GM19035 (cell line): ENCODE measurements around the gene KLHL21.
"Not testable (repeated sequence)": the region's sequence is repeated elsewhere in the genome, so short reads cannot be mapped to it uniquely, and the experiment has no call there.

Source experiments
- ATAC-seq: cut with Tn5 transposase; IDR thresholded peaks from one replicate; pipeline ENCODE4 v1.9.1; 2021; ENCODE audit not compliant: unreplicated experiment

KLHL21 gene

GRCh38 chr1:6599991-6600390 lies 2.7 kb downstream of the KLHL21 start:
- not testable (repeated sequence) for ATAC-seq

GRCh38 chr1:6599141-6599975 lies 3.3 kb downstream of the KLHL21 start:
- ATAC-seq = no peak

GRCh38 chr1:6597777-6598131 lies 4.9 kb downstream of the KLHL21 start:
- ATAC-seq = no peak

- ATAC-seq = no peak
These were observed 5.5 kb downstream of the KLHL21 start for GRCh38 chr1:6596886-6597776.

- ATAC-seq = no peak
These were observed 6.3 kb downstream of the KLHL21 start for GRCh38 chr1:6596351-6596750.

GRCh38 chr1:6594977-6595740 lies 7.5 kb downstream of the KLHL21 start:
- no peak for ATAC-seq

DNA sequence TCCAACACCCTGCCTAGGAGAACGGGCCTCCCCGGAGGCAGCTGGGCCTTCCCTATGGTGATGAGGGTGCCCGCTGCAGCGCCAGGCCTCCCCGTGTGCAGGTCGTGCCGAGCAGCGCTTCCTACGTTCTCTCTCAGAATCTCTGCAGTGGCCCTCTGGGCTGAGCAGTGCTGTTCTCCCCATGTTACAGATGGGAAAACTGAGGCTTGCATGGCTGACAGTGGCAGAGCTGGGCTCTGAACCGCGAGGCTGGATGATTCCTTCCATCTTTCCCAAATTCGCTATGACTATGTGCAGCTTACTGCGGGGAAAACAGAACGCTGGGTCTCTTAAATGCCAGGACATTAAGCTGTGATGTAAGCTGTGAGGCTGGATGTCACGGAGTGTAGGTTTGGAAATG lies 8.9 kb downstream of the KLHL21 start:
- ATAC-seq = no peak

- ATAC-seq = no peak
These were observed 9.6 kb downstream of the KLHL21 start for GRCh38 chr1:6592865-6593593.

DNA sequence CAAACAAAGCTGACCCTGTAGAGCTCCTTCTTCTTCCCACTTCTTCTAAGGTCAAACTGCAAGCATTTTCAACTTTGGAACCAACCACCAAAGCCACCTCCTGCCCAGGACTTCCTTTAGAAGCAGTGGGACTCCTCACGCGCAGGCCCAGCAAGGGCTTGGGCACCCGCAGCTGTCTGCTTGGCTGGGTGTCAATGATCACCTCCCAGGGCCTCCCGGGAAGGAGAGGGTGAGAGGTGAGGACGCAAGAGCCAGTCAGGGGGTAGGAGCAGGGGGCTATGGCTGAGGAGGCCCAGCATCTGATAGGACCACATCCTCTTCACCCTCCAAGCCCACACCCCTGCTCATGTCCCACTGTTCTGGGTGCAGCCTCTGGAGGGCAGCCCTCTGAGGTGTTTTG lies 10.2 kb downstream of the KLHL21 start:
- no peak for ATAC-seq

GRCh38 chr1:6591644-6592043 lies 11.0 kb downstream of the KLHL21 start:
- no peak for ATAC-seq

GRCh38 chr1:6591222-6591621 lies 11.4 kb downstream of the KLHL21 start:
- no peak for ATAC-seq

DNA sequence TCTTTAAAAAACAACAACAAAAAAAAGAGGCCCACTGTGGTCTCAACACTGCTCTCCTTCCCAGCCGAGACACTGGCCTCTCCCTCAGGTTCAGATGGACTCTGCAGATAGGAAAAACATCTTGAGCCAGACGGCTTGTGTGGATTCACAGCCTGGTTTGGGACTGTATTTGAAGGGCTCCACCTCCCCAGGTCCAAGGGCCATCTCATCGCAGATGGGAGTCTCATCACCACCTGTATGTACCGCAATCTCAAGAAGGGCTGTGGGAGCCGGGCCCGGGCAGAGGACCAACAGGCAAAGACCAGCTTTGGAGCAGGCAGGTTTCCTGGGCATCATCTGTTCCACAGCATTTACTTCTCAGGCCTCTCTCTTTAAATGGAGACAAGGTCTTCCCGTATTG lies 12.6 kb downstream of the KLHL21 start:
- ATAC-seq = no peak

GRCh38 chr1:6588893-6589520 lies 13.7 kb downstream of the KLHL21 start:
- ATAC-seq = no peak

DNA sequence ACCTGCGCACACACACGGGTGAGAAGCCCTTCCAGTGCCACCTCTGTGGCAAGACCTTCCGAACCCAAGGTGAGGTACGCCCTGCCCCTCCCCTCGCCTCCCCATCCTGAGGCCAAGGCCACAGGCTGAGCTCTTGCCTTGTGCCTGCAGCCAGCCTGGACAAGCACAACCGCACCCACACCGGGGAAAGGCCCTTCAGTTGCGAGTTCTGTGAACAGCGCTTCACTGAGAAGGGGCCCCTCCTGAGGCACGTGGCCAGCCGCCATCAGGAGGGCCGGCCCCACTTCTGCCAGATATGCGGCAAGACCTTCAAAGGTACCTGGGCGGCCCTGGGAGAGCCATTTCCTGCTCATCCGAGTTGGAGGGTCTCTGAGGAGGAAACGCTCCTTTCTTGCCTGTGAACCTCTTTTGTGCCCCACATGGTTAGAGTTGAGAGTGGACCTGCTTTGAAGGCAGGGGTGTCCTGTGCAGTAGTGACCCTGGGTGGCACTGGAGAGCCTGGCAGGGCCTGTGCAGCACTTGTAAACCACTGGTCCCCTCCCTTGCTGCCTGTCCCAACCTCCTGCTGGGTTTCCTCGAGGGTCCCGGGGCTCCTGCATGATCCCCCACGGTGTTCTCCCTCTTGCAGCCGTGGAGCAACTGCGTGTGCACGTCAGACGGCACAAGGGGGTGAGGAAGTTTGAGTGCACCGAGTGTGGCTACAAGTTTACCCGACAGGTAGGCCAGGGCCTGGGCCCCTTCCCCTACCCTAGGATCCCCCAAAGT lies 14.4 kb downstream of the KLHL21 start:
- ATAC-seq = no peak

DNA sequence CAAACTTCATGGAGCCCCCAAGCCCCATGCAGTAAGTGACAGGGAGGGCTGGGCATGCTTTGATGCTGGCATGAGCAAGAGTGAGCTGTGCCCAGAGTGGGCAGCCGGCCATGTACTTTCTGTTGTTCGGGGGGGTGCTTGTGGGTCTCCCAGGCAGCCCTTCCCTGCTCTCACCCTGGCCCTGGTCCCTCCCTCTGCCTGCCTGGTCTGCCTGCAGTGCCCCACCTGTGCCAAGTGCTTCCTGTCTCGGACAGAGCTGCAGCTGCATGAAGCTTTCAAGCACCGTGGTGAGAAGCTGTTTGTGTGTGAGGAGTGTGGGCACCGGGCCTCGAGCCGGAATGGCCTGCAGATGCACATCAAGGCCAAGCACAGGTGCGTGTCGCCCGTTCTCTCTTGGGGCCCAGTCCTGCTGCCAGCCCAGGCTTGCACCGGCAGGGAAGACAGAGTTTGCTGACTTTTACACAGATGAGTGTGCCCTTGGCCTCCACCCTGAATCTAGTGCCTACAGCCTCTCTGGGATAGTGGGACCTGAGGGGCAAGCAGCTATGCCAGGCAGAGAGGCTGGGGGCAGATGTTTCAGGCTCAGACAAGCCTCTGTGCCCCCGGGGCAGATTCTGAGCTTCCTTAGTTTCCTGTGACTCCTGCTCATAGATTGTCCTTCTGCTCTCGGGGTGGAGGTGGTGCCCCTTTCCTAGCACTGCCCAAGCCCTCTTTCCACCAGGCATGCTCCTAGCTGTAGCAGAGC lies 15.2 kb downstream of the KLHL21 start:
- ATAC-seq = no peak

GRCh38 chr1:6586404-6586816 lies 16.3 kb downstream of the KLHL21 start:
- no peak for ATAC-seq

DNA sequence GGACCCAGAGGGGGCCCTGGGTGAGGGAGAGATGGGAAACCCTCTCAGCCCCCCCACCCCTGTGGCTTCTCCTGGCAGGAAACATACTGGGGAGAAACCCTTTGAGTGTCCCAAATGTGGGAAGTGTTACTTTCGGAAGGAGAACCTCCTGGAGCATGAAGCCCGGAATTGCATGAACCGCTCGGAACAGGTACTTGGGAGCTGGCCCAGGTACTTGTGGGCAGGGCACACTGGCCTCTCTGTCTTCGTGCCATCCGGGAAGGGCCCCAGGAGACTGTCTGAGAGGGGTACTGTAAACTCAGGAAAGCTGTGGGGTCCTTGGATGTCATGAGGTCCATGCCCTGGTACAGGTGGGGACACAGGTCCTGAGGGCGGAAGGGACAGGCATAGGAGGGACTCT lies 16.8 kb downstream of the KLHL21 start:
- ATAC-seq = no peak

- no peak for ATAC-seq
These were observed 17.5 kb downstream of the KLHL21 start for GRCh38 chr1:6585081-6585722.
